Mucosa of stomach (tissue), 1 donor: ENCODE data around the gene SPRED2.
"Not testable (repeated sequence)": the region's sequence is repeated elsewhere in the genome, so short reads cannot be mapped to it uniquely, and the experiment has no call there.

Source experiments
- H3K27me3 ChIP-seq: one replicate; pipeline ENCODE4 v1.7.0; 2013; ENCODE audit warnings: mild to moderate bottlenecking, low read length; ENCODE audit not compliant: control insufficient read depth, insufficient read depth
- H3K36me3 ChIP-seq: one replicate; pipeline ENCODE4 v1.7.0; 2013; ENCODE audit warnings: low read length; ENCODE audit not compliant: control insufficient read depth, insufficient read depth
- H3K4me1 ChIP-seq: one replicate; pipeline ENCODE4 v1.7.0; 2013; ENCODE audit warnings: mild to moderate bottlenecking, low read length; ENCODE audit not compliant: control insufficient read depth, insufficient read depth
- H3K4me3 ChIP-seq: one replicate; pipeline ENCODE4 v1.7.0; 2013; ENCODE audit warnings: low read length
- H3K9ac ChIP-seq: one replicate; pipeline ENCODE4 v1.7.0; 2013; ENCODE audit warnings: mild to moderate bottlenecking, low read length, moderate library complexity
- H3K9me3 ChIP-seq: one replicate; pipeline ENCODE4 v1.7.0; 2013; ENCODE audit warnings: mild to moderate bottlenecking, low read length, moderate library complexity; ENCODE audit not compliant: control insufficient read depth
- donor health status: Pancreatic carcinoma.

The SPRED2 gene

GRCh38 chr2:65340898-65341681, 91.3 kb downstream of the SPRED2 start:
- Histone ChIP-seq H3K36me3 (no peaks in the 10 kb centered on the region), H3K9ac (no peak overlapping the region), H3K4me3 (no peak overlapping the region), H3K27me3 (no peaks in the 10 kb centered on the region), H3K4me1 (peaks cover 7% of the 10 kb centered on the region), H3K9me3 (no peaks in the 10 kb centered on the region)

- no peak overlapping the region for H3K4me3 ChIP-seq
- H3K36me3 ChIP-seq, result no peaks in the 10 kb centered on the region
- H3K4me1 ChIP-seq, result peaks cover 7% of the 10 kb centered on the region
- no peaks in the 10 kb centered on the region for H3K27me3 ChIP-seq
- H3K9me3 ChIP-seq, result no peaks in the 10 kb centered on the region
- H3K9ac ChIP-seq, result no peak overlapping the region
Measured at GRCh38 chr2:65339648-65340047, 92.8 kb downstream of the SPRED2 start.

DNA sequence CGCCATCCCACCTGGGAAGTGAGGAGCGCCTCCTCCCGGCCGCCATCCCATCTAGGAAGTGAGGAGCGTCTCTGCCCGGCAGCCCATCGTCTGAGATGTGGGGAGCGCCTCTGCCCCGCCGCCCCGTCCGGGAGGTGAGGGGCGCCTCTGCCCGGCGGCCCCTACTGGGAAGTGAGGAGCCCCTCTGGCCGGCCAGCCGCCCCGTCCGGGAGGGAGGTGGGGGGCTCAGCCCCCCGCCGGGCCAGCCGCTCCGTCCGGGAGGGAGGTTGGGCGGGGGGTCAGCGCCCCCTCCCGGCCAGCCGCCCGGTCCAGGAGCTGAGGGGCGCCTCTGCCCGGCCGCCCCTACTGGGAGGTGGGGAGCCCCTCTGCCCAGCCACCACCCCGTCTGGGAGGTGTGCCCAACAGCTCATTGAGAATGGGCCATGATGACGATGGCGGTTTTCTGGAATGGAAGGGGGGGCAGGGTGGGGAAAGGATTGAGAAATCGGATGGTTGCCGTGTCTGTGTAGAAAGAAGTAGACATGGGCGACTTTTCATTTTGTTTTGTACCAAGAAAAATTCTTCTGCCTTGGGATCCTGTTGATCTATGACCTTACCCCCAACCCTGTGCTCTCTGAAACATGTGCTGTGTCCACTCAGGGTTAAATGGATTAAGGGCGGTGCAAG, 93.4 kb downstream of the SPRED2 start:
- not testable (repeated sequence) for H3K4me1 ChIP-seq, H3K9me3 ChIP-seq, H3K27me3 ChIP-seq, H3K9ac ChIP-seq, H3K4me3 ChIP-seq, H3K36me3 ChIP-seq

DNA sequence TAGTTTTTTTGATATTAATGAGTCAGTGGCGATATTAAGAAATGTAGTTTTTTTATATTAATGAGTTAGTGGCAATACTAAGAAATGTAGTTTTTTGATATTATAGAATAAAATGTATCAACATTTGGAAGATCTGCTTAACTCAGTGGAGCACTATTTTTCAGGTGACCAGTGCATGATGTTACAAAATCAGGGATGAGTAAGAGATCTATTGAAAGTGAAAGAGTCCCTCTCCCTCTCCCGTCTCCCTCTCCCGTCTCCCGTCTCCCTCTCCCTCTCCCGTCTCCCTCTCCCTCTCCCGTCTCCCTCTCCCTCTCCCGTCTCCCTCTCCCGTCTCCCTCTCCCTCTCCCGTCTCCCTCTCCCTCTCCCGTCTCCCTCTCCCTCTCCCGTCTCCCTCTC, 94.5 kb downstream of the SPRED2 start:
- H3K36me3 ChIP-seq, H3K27me3 ChIP-seq, H3K9ac ChIP-seq, H3K4me1 ChIP-seq, H3K4me3 ChIP-seq, H3K9me3 ChIP-seq: not testable (repeated sequence)

DNA sequence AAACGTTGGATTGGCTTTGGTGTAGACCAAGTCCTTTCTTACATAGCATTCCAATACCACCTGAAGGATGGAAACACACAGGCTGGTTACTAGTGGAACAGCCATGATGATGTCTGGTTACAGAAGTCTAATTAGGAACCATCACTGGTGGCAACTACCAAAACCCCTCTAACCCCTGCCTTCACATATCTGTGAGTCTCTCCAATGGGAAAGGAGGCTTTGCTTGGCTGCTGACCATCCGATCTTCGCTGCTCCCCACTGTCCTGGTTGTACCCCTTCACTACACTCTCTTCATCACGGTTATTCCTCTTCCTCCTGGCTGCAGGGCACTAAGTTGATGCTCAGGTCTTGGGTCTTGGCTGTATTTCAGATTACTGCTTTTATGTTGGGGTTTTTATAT, 97.7 kb downstream of the SPRED2 start:
- H3K4me1 ChIP-seq, result no peaks in the 10 kb centered on the region
- H3K9ac ChIP-seq, result no peak overlapping the region
- no peaks in the 10 kb centered on the region for H3K9me3 ChIP-seq
- H3K4me3 ChIP-seq, result no peak overlapping the region
- H3K27me3 ChIP-seq, result no peaks in the 10 kb centered on the region
- H3K36me3 ChIP-seq, result peaks cover 10% of the 10 kb centered on the region

DNA sequence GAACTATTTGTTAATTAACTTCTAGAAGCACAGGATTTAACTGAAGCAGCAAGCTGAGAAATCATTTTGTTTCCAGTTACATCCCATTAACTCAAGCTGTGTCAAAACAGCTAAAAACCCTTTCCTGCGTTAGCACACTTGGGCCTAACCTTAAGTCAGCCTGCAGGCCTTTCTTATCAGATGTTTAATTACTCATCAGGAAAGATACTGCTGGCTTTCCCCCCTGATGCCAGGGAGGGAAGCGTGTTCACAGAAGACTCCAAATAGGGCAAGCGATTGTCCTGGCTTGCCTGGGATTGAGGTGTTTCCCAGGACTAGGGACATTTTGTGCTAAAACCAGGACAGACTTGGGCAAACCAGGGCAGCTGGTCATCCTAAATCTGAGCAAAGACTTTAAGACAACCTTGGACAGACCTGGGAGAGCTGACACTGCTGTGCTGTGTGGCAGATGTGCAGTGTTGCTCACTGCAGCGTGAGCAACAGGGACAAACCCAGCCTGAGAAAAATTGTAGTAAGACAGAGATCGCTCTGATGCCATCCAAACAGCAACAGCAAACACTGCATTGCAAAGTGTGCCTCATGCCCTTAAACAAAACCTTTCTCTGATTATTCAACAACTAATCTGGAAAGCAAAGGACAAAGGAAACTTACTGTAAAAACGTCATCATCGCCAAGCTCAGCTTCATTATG, 100.9 kb downstream of the SPRED2 start:
- Histone ChIP-seq H3K27me3 (no peaks in the 10 kb centered on the region), H3K36me3 (peaks cover 10% of the 10 kb centered on the region), H3K4me1 (no peaks in the 10 kb centered on the region), H3K9ac (no peak overlapping the region), H3K9me3 (no peaks in the 10 kb centered on the region), H3K4me3 (no peak overlapping the region)

GRCh38 chr2:65329525-65329924, 102.9 kb downstream of the SPRED2 start:
- H3K4me3 ChIP-seq, result no peak overlapping the region
- no peaks in the 10 kb centered on the region for H3K27me3 ChIP-seq
- H3K4me1 ChIP-seq, result no peaks in the 10 kb centered on the region
- H3K9ac ChIP-seq, result no peak overlapping the region
- no peaks in the 10 kb centered on the region for H3K9me3 ChIP-seq
- peaks cover 10% of the 10 kb centered on the region for H3K36me3 ChIP-seq

- H3K9me3 ChIP-seq, result no peaks in the 10 kb centered on the region
- H3K36me3 ChIP-seq, result peaks cover under 1% of the 10 kb centered on the region
- H3K4me3 ChIP-seq, result no peak overlapping the region
- no peaks in the 10 kb centered on the region for H3K4me1 ChIP-seq
- no peak overlapping the region for H3K9ac ChIP-seq
- H3K27me3 ChIP-seq, result no peaks in the 10 kb centered on the region
Measured at GRCh38 chr2:65326276-65326675, 106.1 kb downstream of the SPRED2 start.

DNA sequence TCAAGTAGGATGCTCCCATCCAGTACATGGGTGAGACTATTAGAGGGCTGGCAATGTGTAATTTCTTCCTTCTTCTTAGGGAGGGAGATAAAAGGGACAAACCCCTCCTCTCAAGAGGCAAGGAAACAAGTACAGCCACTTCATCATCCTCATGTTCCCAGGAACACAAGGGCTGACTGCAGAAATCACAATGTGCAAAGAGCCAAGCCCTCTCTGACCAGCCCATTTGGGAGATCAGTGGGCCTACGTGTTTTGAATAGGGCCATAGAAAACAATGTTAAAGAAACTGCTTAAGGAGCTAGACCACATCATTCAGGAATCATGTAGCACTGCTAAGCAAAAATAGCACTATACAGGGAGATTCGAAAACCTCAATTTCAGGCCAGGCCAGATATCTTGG, 107.3 kb downstream of the SPRED2 start:
- Histone ChIP-seq H3K4me1 (no peaks in the 10 kb centered on the region), H3K9me3 (no peaks in the 10 kb centered on the region), H3K27me3 (no peaks in the 10 kb centered on the region), H3K9ac (no peak overlapping the region), H3K36me3 (no peaks in the 10 kb centered on the region), H3K4me3 (no peak overlapping the region)

DNA sequence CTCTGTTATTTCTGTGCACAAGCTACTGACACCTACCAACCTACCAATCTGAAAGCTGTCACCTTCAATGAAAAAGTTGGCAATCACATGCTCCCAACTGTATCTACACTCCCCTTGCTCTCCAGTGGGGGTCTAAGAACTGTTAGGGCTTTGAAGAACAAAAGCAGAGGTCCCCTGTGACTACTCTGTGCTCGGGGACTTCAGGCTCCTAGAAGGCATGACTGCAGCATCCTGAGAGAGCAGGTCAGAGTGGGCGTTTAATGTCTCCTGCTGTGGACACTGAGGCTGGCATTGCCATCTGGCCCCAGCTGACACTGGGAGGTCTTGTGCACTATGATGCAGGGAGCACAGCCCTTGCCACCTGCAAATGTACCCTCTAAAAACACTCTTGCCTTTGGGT, 111.5 kb downstream of the SPRED2 start:
- H3K27me3 ChIP-seq, result no peaks in the 10 kb centered on the region
- no peaks in the 10 kb centered on the region for H3K9me3 ChIP-seq
- H3K4me1 ChIP-seq, result peaks cover 10% of the 10 kb centered on the region
- no peak overlapping the region for H3K4me3 ChIP-seq
- no peak overlapping the region for H3K9ac ChIP-seq
- H3K36me3 ChIP-seq, result no peaks in the 10 kb centered on the region

DNA sequence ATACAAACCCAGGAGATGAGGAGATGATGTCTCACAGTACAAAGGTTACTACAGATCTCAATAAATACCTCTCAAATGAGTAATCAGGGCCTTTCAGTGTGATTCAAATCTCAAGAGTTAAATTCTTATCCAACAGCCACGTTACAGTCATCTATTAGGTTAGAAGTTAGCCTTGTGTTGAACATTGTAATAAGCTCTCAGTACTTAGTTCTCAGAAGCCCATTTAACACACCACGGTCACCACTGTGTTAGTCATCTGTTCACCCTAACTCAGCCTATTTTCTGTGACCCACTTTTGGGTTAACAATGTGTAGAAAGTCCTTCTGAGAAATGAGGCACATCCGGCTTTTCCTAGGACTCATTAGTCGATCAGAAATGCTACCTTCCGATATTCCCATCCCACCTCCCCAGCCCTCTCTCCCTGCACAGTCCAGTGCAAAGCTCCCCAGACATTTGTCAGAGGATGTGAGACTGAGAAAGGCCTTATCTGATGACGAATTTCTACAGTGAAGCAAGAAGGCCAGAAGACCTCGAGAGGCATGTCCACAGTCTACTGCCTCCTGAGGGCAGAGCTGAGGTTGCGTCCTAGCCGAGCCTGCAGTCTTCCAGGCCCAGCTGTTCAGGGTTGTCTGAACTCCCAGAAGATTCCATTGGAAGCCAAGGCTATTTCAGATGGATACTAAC, 112.2 kb downstream of the SPRED2 start:
- Histone ChIP-seq H3K4me3 (no peak overlapping the region), H3K4me1 (peaks cover 10% of the 10 kb centered on the region), H3K9ac (no peak overlapping the region), H3K9me3 (no peaks in the 10 kb centered on the region), H3K27me3 (no peaks in the 10 kb centered on the region), H3K36me3 (no peaks in the 10 kb centered on the region)

DNA sequence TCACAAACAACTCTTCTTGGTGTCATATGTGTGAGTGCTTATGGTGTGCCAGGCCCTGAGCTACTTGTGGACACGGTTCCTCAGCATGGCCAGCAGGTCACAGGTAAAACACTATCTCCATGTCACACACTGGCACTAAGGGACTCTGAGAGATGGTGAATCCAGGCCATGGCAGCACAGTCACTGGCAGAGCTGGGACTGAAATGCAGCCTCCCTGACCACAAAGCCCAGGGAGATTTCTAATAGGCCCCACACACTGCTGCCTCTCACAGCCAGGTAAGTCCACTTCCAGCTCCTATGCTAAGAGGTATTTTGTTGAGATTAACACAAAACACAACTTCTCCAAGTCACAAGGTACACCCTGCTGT, 112.7 kb downstream of the SPRED2 start:
- Histone ChIP-seq H3K9ac (no peak overlapping the region), H3K27me3 (no peaks in the 10 kb centered on the region), H3K4me3 (no peak overlapping the region), H3K9me3 (no peaks in the 10 kb centered on the region), H3K4me1 (peaks cover 10% of the 10 kb centered on the region), H3K36me3 (no peaks in the 10 kb centered on the region)
